ENCODE data around the gene ANO7.

ANO7 gene, protein sequence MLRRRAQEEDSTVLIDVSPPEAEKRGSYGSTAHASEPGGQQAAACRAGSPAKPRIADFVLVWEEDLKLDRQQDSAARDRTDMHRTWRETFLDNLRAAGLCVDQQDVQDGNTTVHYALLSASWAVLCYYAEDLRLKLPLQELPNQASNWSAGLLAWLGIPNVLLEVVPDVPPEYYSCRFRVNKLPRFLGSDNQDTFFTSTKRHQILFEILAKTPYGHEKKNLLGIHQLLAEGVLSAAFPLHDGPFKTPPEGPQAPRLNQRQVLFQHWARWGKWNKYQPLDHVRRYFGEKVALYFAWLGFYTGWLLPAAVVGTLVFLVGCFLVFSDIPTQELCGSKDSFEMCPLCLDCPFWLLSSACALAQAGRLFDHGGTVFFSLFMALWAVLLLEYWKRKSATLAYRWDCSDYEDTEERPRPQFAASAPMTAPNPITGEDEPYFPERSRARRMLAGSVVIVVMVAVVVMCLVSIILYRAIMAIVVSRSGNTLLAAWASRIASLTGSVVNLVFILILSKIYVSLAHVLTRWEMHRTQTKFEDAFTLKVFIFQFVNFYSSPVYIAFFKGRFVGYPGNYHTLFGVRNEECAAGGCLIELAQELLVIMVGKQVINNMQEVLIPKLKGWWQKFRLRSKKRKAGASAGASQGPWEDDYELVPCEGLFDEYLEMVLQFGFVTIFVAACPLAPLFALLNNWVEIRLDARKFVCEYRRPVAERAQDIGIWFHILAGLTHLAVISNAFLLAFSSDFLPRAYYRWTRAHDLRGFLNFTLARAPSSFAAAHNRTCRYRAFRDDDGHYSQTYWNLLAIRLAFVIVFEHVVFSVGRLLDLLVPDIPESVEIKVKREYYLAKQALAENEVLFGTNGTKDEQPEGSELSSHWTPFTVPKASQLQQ

DNA sequence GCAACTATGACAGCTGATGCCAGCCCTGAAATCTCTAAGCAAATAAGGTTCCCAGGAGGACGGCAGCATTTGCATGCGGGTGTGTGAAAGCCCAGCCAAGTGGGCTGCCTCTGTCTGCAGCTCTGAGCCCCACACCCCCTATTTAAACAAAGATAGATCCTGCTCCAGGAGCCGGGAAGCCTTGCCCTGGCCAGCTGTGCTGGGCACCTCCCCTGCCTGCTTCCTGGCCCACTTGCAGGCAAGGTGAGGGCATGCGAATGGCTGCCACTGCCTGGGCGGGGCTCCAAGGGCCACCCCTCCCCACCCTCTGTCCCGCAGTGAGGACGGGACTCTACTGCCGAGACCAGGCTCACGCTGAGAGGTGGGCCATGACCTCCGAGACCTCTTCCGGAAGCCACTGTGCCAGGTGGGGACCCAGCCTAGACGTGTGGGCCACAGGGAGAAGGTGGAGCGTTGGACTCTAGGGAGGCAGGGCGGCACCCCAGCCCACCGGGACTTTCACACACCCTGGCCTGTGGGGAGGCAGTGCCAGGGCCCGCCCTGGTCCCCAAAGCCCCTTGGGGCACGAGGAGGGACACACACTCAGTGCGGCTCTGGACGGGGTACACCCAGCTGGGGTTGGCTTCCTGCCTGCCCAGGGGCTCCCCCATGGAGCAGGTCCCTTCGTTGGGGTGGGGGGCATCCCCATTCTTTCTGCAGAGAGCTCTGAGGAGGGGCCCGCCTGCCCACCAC is at the start of gene ANO7:
ANO7 (plus strand) TSS at position 317 of the 732 bp plus-strand sequence. CDS start 1,387 bp downstream, outside the sequence.
- no peak for DNase-seq (ENCODE audit: low spot score)

DNA sequence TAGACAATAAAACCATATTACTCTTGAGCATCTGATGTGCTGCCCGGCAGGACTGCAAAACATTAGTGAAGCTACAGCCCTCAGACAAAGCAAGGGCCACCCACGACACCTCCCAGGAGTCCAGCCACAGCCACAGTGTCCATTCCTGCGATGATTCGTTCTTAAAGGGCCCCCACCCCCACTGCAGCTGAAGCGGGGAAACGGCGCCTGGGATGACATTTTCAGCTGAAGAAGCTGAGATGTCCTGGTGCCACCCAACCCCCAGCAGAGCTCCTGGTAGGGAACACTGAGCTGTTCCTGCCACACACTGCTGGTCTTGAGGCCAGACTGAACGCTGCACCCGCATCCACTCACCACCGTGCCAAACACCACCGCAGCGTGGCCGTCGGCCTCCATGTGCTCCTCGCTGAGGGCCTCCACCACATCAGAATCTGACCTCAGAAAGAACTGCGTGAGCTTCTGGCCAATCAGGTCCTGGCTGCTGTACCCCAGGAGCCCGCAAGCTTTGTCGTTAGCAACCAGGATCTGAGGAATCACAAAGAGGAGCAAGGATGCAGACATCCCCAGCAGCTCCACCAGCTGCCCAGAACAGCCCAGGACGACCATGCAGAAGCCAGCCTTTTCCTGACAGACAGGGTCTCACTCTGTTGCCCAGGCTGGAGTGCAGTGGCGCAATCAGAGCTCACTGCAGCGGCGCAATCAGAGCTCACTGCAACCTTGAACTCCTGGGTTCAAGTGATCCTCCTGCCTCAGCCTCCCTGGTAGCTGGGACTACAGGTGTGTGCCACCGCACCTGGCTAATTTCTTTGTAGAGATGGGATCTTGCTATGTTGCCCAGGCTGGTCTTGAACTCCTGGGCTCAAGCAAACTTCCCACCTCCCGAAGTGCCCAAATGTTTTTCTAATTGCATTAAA is 48.7 kb upstream of the ANO7 start:
- DNase-seq (ENCODE audit: low spot score) = no peak

DNA sequence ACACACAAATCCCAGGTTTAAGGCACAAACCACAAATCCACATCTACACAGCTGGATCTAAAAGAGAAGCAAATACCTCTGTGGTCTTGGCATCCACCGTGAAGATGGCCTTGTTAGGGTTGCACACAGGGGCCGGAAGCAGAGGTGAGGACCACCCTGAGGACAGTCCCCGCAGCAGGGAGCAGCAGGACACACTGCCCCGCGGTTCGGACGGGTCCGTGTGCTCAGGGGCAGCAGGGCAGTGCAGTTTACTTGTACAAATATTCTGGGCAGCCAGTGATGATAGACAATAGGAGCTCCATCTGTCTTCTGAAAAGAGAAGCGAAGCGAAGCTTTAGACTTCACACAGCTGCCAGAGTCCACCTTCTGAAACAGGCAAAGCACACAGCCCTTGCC is 48.0 kb upstream of the ANO7 start:
- DNase-seq (ENCODE audit: low spot score) = no peak

DNA sequence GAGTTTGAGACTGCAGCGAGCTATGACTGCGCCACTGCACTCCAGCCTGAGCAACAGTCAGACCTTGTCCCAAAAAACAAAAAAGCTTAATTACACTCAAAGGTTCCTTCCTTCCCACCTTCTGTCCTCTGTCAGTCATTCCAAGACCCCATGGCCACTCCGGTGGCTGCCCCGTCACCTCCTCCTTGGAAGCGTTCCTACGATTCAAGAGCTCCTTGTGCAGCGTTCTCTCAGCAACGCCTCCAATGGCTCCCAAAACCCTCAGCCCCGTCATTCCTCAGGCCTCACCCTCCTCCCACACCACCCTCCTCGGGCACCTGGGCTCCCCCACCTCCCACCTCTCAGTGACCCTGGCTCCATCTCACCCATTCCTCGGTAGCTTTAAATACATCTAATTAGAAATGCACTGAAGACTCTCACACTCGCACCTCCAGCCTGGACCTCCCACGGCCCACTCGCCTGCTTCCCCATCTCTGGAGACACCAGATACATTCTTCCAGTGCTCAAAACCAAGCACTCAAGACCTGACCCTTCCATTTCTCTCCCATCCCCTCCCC is 47.2 kb upstream of the ANO7 start:
- no peak for DNase-seq (ENCODE audit: low spot score)

DNA sequence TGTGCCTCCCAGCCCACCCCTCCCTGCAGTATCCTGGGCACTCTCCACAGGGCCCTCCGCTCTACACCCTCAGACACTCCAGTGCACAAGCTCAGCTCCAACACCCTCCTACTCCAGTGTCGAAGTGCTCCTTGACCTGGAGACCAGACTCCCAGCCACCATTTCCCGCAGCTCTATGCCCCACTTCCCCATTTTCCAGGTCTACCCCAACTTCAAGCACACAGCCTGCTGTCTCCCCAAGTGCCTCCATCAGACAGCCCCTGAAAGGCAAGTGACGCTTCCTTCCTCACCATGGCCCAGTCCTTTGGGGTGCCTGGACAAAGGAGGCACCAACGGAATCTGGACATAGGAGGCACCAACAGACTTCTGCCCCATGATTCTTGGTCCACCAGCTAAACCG is 46.4 kb upstream of the ANO7 start:
- no peak for DNase-seq (ENCODE audit: low spot score)

DNA sequence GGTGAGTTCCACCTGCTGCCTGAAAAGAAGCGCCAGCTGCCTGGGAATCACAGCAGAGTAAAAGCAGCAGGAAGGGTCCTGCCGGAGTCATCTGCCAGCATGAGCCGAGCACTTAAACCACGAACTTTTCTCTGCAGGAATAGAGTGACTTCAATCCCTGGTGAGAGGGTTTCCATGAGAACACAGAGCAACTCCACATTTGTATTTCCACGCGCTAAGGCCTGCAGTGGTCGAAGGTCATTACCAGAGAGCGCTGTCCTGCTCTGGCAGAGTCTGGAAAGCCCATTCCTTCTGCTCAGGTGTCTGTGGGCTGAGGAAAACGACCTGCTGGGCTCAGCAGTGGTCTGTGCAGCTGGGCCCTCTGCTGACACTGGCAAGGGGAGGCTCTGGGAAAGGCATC is 45.9 kb upstream of the ANO7 start:
- no peak for DNase-seq (ENCODE audit: low spot score)

DNA sequence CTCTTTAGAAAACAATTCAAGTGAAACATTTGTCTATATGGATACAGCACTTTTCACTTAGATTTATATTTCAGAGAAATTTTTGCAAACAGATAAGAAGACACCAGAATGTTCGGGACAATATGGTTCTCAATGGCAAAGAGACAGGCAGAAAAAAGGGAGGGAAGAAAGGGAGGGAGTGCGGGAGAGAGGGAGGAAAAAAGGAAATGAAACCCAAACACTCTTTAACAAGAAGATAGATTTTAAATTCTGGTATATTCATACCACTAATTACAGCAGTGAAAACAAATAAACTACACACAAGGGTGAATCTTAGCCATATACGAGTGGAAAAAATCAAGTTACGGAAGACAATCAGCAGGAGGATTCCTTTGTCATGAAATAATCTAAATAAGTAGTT is 42.2 kb upstream of the ANO7 start:
- DNase-seq (ENCODE audit: low spot score) = no peak

DNA sequence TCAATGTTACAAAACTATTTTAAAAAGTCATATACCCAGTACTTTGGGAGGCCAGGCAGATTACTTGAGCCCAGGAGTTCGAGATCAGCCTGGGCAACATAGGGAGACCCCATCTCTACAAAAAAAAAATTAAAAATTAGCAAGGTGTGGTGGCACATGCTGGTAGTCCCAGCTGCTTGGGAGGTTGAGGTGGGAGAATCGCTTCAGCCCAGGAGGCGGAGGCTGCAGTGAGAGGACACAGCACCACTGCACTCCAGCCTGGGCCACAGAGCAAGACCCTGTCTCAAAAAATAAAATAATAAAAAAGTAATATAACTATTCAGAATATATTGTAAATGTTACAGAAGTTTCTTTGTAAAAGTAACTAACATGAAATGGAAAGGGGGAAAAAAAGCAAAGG is 41.1 kb upstream of the ANO7 start:
- DNase-seq (ENCODE audit: low spot score) = no peak

DNA sequence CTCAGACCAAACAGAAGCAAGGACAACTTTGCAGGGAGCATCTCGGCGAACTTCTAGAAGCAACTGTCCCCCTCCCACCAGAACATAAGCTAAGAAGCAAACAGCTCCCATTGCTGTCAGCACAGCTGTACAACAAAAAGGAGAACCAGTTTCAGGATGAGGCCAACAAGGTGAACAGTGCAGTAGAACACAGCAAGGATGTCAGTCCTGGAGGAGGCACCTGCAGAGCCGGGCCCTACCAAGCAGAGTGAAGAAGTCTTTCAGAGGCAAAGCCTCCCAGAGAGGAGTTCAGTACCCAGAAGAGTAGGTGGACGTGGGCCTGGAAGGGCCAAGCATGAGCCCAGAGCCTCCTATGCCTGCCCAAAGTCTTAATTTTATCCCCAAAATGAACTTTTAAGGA is 40.2 kb upstream of the ANO7 start:
- no peak for DNase-seq (ENCODE audit: low spot score)

DNA sequence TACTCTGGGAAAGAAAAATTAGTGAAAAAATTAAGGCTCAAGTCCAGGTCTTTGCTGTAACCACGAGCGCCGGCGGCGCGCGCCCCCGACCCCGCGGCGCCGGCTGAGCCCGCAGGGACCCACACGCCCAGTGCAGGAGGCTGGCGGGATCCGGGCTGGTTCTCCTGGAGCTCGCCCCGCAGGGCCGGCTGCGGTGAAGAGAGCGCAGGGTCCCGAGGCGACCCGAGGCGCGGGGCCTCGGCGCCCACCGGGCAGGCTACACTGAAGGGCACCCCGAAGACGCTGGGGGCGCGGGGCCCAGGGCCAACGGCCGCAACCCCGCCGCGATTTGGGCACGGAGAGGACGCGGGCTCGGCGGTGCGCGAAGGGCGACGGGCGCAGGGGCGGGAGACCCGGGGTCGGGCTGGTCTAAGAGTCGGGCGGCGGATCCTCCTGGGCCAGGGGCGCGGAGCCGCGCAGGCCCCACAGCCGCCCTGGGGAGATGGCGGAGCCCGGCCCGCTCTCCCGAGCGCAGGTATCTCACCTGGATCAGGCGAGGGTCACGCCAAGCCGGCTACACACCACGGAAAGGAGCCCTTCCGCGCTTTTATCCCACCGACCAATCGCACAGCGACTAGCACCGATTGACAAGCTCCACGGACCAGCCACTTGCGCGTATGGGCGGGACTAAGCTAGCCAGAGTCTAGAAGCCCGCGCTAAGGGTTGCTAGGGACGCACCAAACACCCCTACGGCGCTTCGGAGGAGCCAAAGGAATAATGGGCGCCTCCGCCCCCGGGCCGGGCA is 39.4 kb upstream of the ANO7 start, which contains the start of gene PASK:
PASK (minus strand) TSS at position 582 of the 784 bp plus-strand sequence. CDS start 6,440 bp downstream, outside the sequence.
- peak; percentile 87 for DNase-seq (ENCODE audit: low spot score)

DNA sequence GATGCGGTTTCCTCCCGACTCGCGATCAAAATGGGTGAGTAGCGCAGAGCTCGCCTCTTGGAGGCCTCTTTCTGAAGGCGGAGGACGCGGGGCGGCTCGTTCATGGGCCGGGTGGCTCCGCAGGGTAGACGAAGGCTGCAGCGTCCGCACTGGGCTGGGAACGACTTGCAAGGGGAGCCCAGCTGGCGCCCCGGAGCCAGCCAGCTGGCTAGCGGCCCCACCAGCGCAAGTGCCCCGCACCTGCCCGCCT is 38.9 kb upstream of the ANO7 start:
- no peak for DNase-seq (ENCODE audit: low spot score)

DNA sequence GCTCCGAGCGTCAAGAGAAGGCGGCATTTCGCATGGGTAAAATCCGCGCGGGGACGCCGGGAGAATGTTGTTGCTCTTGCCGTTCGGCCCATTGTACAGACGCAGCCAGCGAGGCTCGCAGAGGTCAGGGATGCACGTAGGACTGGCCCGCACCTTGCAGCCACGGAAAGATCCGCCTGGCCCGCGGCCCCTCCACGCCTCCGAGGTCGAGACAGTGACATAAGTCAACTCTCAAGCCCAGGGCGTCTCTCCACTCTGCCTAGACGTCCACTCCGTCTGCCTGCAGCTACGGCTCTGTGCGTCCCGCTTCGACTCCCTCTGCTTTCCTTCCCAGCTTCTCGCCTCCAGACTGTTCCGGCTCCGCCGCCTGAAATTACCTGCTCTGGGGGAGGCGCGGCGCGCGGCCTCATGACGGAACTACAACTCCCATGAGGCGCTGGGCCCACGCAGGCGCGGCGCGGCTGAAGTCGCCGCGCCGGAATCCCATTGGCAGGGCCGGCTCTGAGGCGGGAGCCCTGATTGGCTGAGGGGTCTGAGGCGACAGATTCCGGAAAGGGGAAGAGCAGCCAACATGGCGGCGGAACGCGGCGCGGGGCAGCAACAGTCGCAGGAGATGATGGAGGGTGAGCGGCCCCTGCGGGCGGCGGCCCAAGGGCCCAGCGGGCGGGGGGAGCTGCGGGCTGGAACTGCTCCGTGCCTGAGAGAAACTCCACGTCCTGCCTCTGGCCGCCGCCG is 38.4 kb upstream of the ANO7 start, which contains the start of gene PPP1R7:
PPP1R7 (plus strand) TSS at position 543 of the 735 bp plus-strand sequence; CDS start at position 572, 29 bp downstream.
- DNase-seq (ENCODE audit: low spot score) = peak; percentile 96

DNA sequence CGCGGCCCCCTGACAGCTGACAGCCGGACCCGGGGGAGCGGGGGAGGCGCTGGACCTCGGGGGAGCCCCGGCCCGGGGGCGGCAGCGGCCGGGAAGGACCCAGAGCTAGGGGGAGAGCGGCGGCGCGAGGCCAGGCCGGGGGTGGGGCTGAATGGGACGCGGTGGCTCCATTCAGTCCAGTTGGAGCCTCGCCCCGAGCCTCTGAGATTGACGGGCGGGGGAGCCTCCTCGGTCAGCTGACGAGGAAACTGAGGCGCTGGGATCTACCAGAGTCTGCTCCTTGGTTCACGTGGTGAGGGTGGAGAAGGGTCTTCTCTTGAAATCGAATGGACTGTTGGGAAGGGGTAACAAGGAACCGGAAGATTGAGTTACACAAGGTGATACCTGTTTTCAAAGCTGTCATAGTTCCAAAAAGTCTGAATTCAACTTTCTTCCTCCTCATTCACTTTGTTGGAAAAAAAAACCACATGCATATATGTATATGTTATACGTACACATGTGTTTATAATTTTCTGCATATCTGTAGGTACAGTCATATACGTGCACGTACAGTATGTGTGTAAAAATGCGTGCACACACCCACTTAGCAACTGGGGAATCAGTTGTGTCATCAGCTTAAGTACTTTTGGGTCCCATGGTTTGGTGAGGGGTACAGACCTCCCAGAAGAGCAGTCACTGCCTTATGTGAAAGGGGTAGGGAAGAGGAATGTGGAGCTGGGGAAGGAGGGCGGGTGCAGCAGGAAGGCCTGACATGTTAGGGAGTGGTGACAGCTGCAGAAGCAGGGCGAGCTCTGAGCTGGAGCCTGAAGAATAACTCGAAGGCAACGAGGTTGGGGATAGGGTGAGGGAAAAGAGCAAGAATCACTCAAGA is 37.6 kb upstream of the ANO7 start:
- DNase-seq (ENCODE audit: low spot score) = no peak

DNA sequence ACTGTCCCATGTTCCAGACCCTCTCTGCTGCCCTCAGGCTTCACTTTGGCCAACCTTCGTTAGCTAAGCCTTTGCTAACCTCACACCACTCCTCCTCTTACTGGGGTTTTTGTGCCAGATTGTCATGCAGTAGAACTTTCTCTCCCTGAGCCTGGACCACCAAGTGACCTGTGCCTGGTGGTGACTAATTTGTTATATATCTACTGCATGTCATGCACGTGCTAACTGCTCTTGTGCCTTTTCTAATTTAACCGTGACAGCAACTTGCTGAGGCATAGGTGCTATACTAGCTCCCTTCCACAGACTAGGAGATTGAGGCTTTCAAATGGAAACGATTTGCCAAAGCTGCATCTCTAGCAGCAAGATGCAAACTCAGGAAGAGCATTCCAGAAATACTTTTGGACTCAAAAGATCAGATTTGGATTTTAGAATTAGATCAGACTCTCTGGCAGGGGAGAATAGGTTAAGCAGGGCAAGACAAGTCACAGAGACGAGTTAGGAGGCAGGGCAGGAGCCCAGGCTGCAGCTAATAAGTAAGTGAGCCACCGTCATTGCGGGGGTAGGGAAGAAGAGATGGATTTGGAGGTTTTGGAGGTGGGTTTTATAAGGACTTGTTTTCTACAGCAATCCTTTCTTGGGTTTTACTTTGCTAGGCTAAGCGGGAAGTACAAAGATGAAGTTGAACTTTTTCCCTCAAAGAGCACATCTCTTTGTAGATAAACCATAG is 36.4 kb upstream of the ANO7 start:
- no peak for DNase-seq (ENCODE audit: low spot score)

DNA sequence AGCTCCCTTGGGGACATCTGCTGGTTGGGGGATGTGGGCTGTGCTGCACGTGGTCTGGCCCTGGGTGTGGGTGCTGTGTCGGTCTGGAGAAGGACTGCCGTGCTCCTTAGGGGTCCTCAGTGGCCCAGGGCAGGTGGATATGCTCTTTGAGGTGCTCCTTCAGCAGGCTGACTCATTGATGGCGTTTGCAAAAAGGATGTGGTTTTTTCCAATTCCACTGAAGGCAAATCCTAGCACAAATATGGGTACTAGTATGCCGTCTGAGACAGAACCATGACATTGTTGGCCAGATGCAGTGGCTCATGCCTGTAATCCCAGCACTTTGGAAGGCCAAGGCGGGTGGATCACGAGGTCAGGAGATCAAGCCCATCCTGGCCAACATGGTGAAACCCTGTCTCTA is 34.9 kb upstream of the ANO7 start:
- DNase-seq (ENCODE audit: low spot score) = no peak

DNA sequence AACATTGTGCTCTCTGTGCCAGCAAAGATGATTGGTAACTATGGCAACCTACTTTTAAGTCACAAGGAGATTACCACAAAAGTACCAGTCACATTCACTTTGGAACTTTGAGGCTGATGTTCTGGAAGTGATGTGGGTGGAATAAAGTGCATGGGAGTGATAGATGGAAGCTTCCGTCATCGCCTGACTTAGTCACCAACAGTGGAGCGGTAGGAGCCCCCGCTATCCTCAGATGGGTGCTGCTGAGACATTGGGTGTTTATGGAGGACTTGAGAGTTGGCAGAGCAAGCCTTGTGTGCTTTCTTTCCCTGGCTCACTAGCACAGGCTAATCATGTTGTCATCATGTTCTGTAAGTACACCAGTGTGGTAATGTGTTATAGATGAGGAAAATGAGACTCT is 33.6 kb upstream of the ANO7 start:
- no peak for DNase-seq (ENCODE audit: low spot score)

DNA sequence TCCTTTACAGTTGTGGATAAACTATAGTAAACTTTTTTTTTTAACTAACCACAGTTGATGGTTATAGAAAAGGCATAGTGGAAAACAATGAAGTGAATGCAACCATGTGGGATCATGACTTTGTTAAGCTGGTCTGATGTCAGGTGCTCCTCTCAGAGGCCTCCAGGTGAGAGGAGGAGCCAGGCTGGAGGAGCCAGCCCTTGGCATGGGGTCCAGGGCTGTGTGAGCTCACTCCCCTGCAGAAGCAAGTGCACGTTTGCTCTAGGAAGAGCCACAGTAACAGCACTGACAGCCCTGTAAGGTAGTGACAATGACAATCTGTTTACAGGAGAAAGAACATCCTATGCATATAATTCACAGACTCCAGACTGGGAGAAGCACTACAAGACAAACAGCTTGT is 32.5 kb upstream of the ANO7 start:
- DNase-seq (ENCODE audit: low spot score) = no peak

DNA sequence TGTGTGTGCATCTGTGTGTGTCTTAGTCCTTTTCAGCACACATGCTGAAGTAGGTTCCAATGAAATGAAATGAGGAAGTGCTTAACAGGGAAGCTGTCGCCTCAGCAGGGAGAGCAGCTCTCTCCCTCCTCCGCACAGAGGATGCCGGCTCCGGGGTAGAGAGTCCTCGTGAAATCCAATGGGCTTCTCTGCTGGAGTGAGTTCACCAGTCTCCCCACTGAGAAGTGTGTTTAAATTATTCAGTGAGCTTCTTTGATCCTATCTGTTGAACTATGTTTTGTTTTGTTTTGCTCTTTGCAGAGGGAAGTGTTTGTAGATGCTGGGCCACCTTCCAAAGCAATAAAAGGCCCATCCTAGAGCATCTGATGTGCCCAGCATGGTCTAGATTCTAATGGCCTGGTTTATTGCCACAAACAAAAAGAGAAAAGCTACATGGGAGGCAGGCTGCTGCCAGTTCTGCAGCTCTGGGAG is 31.5 kb upstream of the ANO7 start:
- DNase-seq (ENCODE audit: low spot score) = no peak

All from hematopoietic multipotent progenitor cell treated with erythropoietin and hydrocortisone succinate and interleukin-3 and kit ligand, for 17 days (in vitro differentiated cells).